GM18519 (cell line): ENCODE data around the gene RPS4Y1.
A peak's percentile ranks its signal among the peaks of the same experiment; 100 is the strongest.

Experiments used
- ATAC-seq: cut with Tn5 transposase; IDR thresholded peaks from one replicate; pipeline ENCODE4 v1.9.1; 2021; ENCODE audit warnings: mild to moderate bottlenecking, moderate library complexity; ENCODE audit not compliant: unreplicated experiment, low FRiP score

The RPS4Y1 gene

GRCh38 chrY:2874211-2874610 lies 32.8 kb downstream of the RPS4Y1 start:
- no peak for ATAC-seq

GRCh38 chrY:2883561-2883960 lies 42.2 kb downstream of the RPS4Y1 start:
- no peak for ATAC-seq

GRCh38 chrY:2885880-2886279 lies 44.5 kb downstream of the RPS4Y1 start:
- ATAC-seq, result no peak

DNA sequence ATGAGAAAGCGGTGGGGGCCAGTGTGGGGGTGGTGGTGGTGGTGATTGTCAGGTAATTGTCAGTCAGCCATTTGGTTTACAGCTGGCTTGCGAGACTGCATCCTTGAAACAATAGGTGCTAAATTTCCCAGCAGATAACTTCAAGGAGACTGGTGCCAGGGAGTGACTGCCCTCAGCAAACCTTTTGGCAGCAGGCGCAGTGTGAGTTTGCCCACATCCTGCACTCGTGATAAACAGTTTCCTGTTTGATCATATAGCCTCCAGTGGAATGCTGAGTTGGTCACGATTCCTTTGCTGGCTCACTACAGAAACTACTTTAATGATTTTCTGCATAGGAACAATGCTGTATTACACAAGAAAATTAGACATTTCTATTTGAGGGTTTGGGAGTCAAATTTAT lies 46.0 kb downstream of the RPS4Y1 start:
- no peak for ATAC-seq

DNA sequence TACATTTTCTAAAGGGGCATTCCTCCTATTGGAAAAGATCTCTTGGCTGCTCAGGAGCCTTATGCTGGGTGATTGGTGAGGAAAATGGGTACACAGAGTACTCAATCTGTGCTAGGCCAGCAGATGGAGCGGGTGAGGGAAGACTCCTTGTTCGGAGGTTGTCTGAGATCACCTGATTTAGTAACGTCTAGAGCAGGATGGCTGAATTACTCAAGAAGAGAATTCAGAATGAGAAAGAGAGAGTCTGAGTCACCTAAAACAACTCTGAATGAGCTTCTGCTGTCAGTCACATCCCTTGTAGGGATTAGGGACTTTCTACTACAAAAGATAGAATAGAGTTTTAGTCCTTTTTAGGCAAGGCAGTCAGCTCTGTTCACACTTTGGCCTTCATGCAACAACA lies 46.6 kb downstream of the RPS4Y1 start:
- ATAC-seq, result peak; percentile 94

DNA sequence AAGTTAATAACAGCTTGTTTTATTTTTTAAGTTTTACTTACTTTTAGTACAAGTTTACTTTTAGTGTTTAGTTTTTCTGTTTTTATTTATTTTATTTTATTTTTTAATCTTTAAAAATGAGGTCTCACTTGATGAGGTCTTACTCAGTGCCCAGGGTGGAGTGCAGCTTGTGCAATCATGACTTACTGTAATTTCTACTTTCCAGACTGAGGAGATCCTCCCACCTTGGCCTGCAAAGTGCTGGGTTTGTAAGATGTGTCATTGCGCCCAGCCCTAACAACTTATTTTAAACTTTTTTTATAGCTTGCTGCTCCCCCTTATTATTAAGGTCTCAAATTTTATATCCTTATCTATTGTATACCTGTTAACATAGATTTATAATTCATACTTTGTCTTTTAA lies 52.1 kb downstream of the RPS4Y1 start:
- no peak for ATAC-seq

DNA sequence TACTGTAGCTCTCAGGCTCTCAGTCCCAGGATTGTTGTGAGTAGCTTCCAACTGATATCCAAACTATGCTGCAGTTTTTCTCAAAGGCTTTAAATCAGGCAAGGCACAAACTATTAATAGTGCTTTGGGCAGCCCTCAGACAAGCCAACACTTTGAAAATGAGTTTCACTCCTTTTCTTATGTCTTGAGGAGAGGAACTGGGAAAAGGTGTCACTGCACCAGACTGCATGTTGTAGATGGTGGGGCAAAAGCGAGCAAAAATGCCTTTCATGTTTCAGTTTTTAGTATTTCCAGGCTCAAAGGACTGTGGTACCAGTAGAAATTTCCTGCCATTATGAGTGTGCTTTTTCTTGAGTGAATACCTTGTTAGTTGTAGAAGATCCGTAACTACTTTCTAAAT lies 54.6 kb downstream of the RPS4Y1 start:
- no peak for ATAC-seq

DNA sequence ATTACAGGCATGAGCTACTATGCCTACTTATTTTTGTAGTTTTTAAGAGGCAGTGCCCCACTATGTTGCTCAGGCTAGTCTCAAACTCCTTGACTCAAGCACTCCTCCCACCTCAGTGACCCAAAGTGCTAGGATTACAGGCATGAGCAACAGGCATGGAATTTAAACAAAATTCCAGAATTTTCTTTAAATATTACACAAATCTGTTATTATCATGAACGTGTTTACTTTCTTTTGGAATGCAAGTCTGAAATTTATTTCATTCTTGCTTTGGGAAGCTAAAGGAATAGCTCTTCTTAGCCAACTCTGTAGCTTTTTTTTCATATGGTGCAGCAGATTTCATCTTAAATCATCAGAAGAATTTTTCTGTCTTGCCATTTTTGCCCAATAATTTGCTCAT lies 66.0 kb downstream of the RPS4Y1 start:
- ATAC-seq, result no peak

DNA sequence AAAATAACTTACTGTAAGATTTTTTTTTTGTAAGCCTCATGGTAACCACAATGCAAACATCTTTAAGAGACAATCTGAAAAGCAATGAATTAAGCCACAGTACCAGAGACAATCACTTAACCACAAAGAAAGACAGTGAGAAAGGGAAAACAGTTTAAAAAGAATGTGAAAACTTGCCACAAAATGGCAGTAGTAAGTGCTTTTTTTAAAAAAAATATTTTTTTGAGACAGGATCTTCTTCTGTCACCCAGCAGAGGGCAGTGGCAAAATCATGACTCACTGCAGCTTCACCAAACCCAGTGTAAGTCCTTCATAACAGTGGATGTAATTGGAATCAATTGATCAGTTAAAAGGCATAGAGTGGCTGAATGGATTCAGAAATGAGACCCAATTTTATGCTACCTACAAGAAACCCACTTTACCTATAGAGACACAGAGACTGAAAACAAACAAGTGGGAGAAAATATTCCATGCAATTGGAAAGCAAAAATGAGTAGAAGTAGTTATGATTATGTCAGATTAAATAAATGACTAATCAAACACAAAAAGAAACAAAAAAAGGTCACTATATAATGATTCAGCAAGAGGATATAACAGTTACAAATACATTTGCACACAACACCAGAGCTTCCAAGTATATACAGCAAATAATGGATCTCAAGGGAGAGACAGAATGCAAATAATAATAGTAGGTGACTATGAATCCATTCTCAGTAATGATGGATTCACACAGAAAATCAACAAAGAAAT lies 71.8 kb downstream of the RPS4Y1 start:
- ATAC-seq, result peak; percentile 68
